Smooth muscle cell (in vitro differentiated cells): ENCODE data around the gene SPC25. TPM values are rescaled to one million over a fixed set of nuclear protein-coding genes. Genes with fewer than 3 reads are reported as not detected.

Source experiments
- DNase-seq: peaks from one replicate; lab custom pipeline; 2025; ENCODE audit not compliant: unreplicated experiment; lab: John Stamatoyannopoulos, UW
- H2AFZ ChIP-seq: fragments of 200-600 bp; sonication (generic); 2 replicates; pipeline ENCODE4 v1.6.0; 2016; ENCODE audit warnings: antibody characterized with exemption, low read depth, mild to moderate bottlenecking
- H3F3A ChIP-seq: fragments of 200-600 bp; sonication (generic); 2 replicates; pipeline ENCODE4 v1.6.0; 2017; ENCODE audit warnings: antibody characterized with exemption, low read depth
- H3K27ac ChIP-seq: fragments of 200-600 bp; sonication (generic); 2 replicates; pipeline ENCODE4 v1.5.1; 2016; ENCODE audit warnings: low read depth, mild to moderate bottlenecking
- H3K27me3 ChIP-seq: fragments of 200-600 bp; sonication (generic); 2 replicates; pipeline ENCODE4 v1.6.1; 2016; ENCODE audit warnings: low read depth, mild to moderate bottlenecking
- H3K36me3 ChIP-seq: fragments of 200-600 bp; sonication (generic); 2 replicates; pipeline ENCODE4 v1.5.1; 2016; ENCODE audit warnings: low read depth
- H3K4me1 ChIP-seq: fragments of 200-600 bp; sonication (generic); 2 replicates; pipeline ENCODE4 v1.5.1; 2016; ENCODE audit warnings: low read depth
- H3K4me2 ChIP-seq: fragments of 200-600 bp; sonication (generic); 2 replicates; pipeline ENCODE4 v1.6.0; 2016; ENCODE audit warnings: mild to moderate bottlenecking
- H3K4me3 ChIP-seq: fragments of 200-600 bp; sonication (generic); 2 replicates; pipeline ENCODE4 v1.5.1; 2016; ENCODE audit warnings: mild to moderate bottlenecking
- H3K79me2 ChIP-seq: fragments of 200-600 bp; sonication (generic); 2 replicates; pipeline ENCODE4 v1.6.0; 2016; ENCODE audit warnings: low read depth, mild to moderate bottlenecking
- H3K9ac ChIP-seq: fragments of 200-600 bp; sonication (generic); 2 replicates; pipeline ENCODE4 v1.6.0; 2016; ENCODE audit warnings: low read depth
- H3K9me3 ChIP-seq: fragments of 200-600 bp; sonication (generic); replicated peaks from 2 replicates; pipeline ENCODE4 v1.5.1; 2016; ENCODE audit warnings: low read depth
- H4K20me1 ChIP-seq: fragments of 200-600 bp; sonication (generic); 2 replicates; pipeline ENCODE4 v1.6.0; 2016; ENCODE audit warnings: low read depth
- CTCF ChIP-seq: fragments of 200-600 bp; sonication (generic); IDR thresholded peaks from 2 replicates; pipeline ENCODE4 v1.5.1; 2017; ENCODE audit warnings: borderline replicate concordance, mild to moderate bottlenecking, antibody characterized with exemption; ENCODE audit not compliant: insufficient read depth, poor library complexity, severe bottlenecking
- WGBS: methylation state at CpG from one replicate; pipeline ENCODE4 v1.1.7; 2016; ENCODE audit warnings: low lambda C conversion rate; 5-methylcytosine and 5-hydroxymethylcytosine counted together
- polyA plus RNA-seq: library from polyadenylated mRNA; unstranded; fragments of >200 nt; fragmentation: Nextera tagmentation; extraction: Ambion mirVana; gene quantifications from 2 replicates; pipeline ENCODE4 v1.2.1, GENCODE V29; 2016
- total RNA-seq: library from RNA; depleted of rRNA; stranded (reverse); fragments of >200 nt; gene quantifications from 2 replicates; pipeline ENCODE4 v1.2.3, GENCODE V29; 2014

SPC25 gene
- total and polyA plus RNA-seq, 2 experiments from 2014 or later: 3.1 to 7.7 TPM

- H3F3A ChIP-seq: no peaks in the 10 kb centered on the region
- TF ChIP-seq CTCF: no peak
Measured at GRCh38 chr2:168929031-168929430, 38.8 kb upstream of the SPC25 start.

GRCh38 chr2:168928113-168928831 is 38.0 kb upstream of the SPC25 start:
- H3K27ac ChIP-seq: no peak overlapping the region
- DNase-seq: no peak
- H3K79me2 ChIP-seq: no peaks in the 10 kb centered on the region
- no peaks in the 10 kb centered on the region for H3K36me3 ChIP-seq
- H4K20me1 ChIP-seq: no peaks in the 10 kb centered on the region
- H3K4me1 ChIP-seq: no peaks in the 10 kb centered on the region
- no peak overlapping the region for H3K9ac ChIP-seq
- no peak overlapping the region for H3K4me2 ChIP-seq
- no peak for TF ChIP-seq CTCF
- H3K4me3 ChIP-seq: no peak overlapping the region
- no peaks in the 10 kb centered on the region for H3K9me3 ChIP-seq
- no peak overlapping the region for H2AFZ ChIP-seq
- H3K27me3 ChIP-seq: no peaks in the 10 kb centered on the region
- 97% methylated on average over 3 of the region's 3 CpGs for WGBS
- H3F3A ChIP-seq: no peaks in the 10 kb centered on the region

More at GRCh38 chr2:168929031-168929430, 38.8 kb upstream of the SPC25 start:
- Histone ChIP-seq H3K9ac (no peak overlapping the region), H3K4me3 (no peak overlapping the region), H3K36me3 (no peaks in the 10 kb centered on the region), H3K4me1 (no peaks in the 10 kb centered on the region), H3K27me3 (no peaks in the 10 kb centered on the region), H3K79me2 (no peaks in the 10 kb centered on the region), H2AFZ (no peak overlapping the region), H3K9me3 (no peaks in the 10 kb centered on the region), H3K27ac (no peak overlapping the region), H3K4me2 (no peak overlapping the region), H4K20me1 (no peaks in the 10 kb centered on the region)
- WGBS: 84% methylated on average over 3 of the region's 3 CpGs
- no peak for DNase-seq

GRCh38 chr2:168926621-168927386 is 36.6 kb upstream of the SPC25 start:
- no peak overlapping the region for H2AFZ ChIP-seq
- WGBS: 70% methylated on average over 3 of the region's 3 CpGs

More at GRCh38 chr2:168926621-168927386, 36.6 kb upstream of the SPC25 start:
- Histone ChIP-seq H3K36me3 (no peaks in the 10 kb centered on the region), H3K9me3 (no peaks in the 10 kb centered on the region), H3K9ac (no peak overlapping the region), H3K4me3 (no peak overlapping the region), H3K27me3 (no peaks in the 10 kb centered on the region), H3K4me1 (no peaks in the 10 kb centered on the region), H3K79me2 (no peaks in the 10 kb centered on the region), H3F3A (no peaks in the 10 kb centered on the region), H3K4me2 (no peak overlapping the region), H3K27ac (no peak overlapping the region), H4K20me1 (no peaks in the 10 kb centered on the region)
- DNase-seq: no peak
- no peak for TF ChIP-seq CTCF
